GM19099 (cell line): ENCODE results near the gene DOCK11.

Experiments
- POLR2A ChIP-seq: IDR thresholded peaks from 3 replicates; pipeline ENCODE4 v1.6.1; 2011; ENCODE audit warnings: low read depth; ENCODE audit not compliant: insufficient read length; ENCODE audit errors: extremely low read depth

The DOCK11 gene

GRCh38 chrX:118497180-118497818 lies 1.7 kb downstream of the DOCK11 start:
- TF ChIP-seq POLR2A = no peak

- no peak for TF ChIP-seq POLR2A
Measured at GRCh38 chrX:118498351-118498750, 2.7 kb downstream of the DOCK11 start.

GRCh38 chrX:118498755-118499154 lies 3.1 kb downstream of the DOCK11 start:
- no peak for TF ChIP-seq POLR2A

- TF ChIP-seq POLR2A = no peak
Measured at GRCh38 chrX:118499295-118499694, 3.7 kb downstream of the DOCK11 start.

GRCh38 chrX:118502161-118502789 lies 6.7 kb downstream of the DOCK11 start:
- TF ChIP-seq POLR2A = no peak

GRCh38 chrX:118503260-118504041 lies 7.8 kb downstream of the DOCK11 start:
- TF ChIP-seq POLR2A = no peak

- no peak for TF ChIP-seq POLR2A
Measured at GRCh38 chrX:118504581-118504980, 9.0 kb downstream of the DOCK11 start.

- no peak for TF ChIP-seq POLR2A
Measured at GRCh38 chrX:118506805-118507480, 11.3 kb downstream of the DOCK11 start.

GRCh38 chrX:118507766-118508165 lies 12.2 kb downstream of the DOCK11 start:
- no peak for TF ChIP-seq POLR2A

- no peak for TF ChIP-seq POLR2A
Measured at GRCh38 chrX:118508221-118508620, 12.6 kb downstream of the DOCK11 start.

- no peak for TF ChIP-seq POLR2A
Measured at GRCh38 chrX:118508635-118509034, 13.0 kb downstream of the DOCK11 start.

- no peak for TF ChIP-seq POLR2A
Measured at GRCh38 chrX:118510111-118510510, 14.5 kb downstream of the DOCK11 start.

GRCh38 chrX:118513120-118513898 lies 17.7 kb downstream of the DOCK11 start:
- TF ChIP-seq POLR2A = no peak

- TF ChIP-seq POLR2A = no peak
Measured at GRCh38 chrX:118519411-118520215, 24.0 kb downstream of the DOCK11 start.
